H9 (cell line): ENCODE data around the gene ADAM22. TPM values are rescaled to one million over a fixed set of nuclear protein-coding genes. Genes with fewer than 3 reads are reported as not detected.

Source experiments
- DNase-seq: peaks from one replicate; pipeline ENCODE4 v3.0.0-alpha.2; 2017
- H2AFZ ChIP-seq: one replicate; pipeline ENCODE4 v1.6.1; 2013; ENCODE audit warnings: mild to moderate bottlenecking, low read length, control low read depth, moderate library complexity
- H2AK5ac ChIP-seq: 2 replicates; pipeline ENCODE4 v1.6.1; 2013; ENCODE audit warnings: low read length, control low read depth, mixed read lengths; ENCODE audit not compliant: insufficient read length
- H2BK120ac ChIP-seq: one replicate; pipeline ENCODE4 v1.6.1; 2013; ENCODE audit warnings: low read depth, mild to moderate bottlenecking, low read length, control low read depth, inconsistent platforms; ENCODE audit not compliant: poor library complexity, severe bottlenecking
- H2BK12ac ChIP-seq: 2 replicates; pipeline ENCODE4 v1.6.1; 2013; ENCODE audit warnings: low read length, control low read depth, mixed read lengths, low read depth; ENCODE audit not compliant: insufficient read length
- H2BK15ac ChIP-seq: 2 replicates; pipeline ENCODE4 v1.6.1; 2013; ENCODE audit warnings: low read depth, low read length, control low read depth
- H2BK20ac ChIP-seq: one replicate; pipeline ENCODE4 v1.6.1; 2013; ENCODE audit warnings: low read depth, mild to moderate bottlenecking, low read length, control low read depth, inconsistent platforms; ENCODE audit not compliant: poor library complexity, severe bottlenecking
- H2BK5ac ChIP-seq: 2 replicates; pipeline ENCODE4 v1.6.1; 2013; ENCODE audit warnings: low read length, control low read depth, mixed read lengths; ENCODE audit not compliant: insufficient read length
- H3K14ac ChIP-seq: 2 replicates; pipeline ENCODE4 v1.6.1; 2013; ENCODE audit warnings: low read length, control low read depth; ENCODE audit not compliant: insufficient read depth
- H3K18ac ChIP-seq: 2 replicates; pipeline ENCODE4 v1.6.1; 2013; ENCODE audit warnings: low read depth, mild to moderate bottlenecking, mixed read lengths, low read length, control low read depth; ENCODE audit not compliant: insufficient read length
- H3K23ac ChIP-seq: 2 replicates; pipeline ENCODE4 v1.6.1; 2013; ENCODE audit warnings: low read length, control low read depth, mixed read lengths, low read depth; ENCODE audit not compliant: insufficient read length
- H3K23me2 ChIP-seq: 2 replicates; pipeline ENCODE4 v1.6.1; 2013; ENCODE audit warnings: low read depth, mild to moderate bottlenecking, mixed read lengths, low read length, control low read depth; ENCODE audit not compliant: insufficient read length, poor library complexity, severe bottlenecking
- H3K27ac ChIP-seq: 2 replicates; pipeline ENCODE4 v1.5.1; 2013; ENCODE audit warnings: low read length, control low read depth, mixed read lengths, low read depth; ENCODE audit not compliant: insufficient read length
- H3K27me3 ChIP-seq: 2 replicates; pipeline ENCODE4 v1.6.1; 2013; ENCODE audit warnings: low read length, control low read depth, inconsistent platforms; ENCODE audit not compliant: insufficient read depth
- H3K4ac ChIP-seq: 2 replicates; pipeline ENCODE4 v1.6.1; 2013; ENCODE audit warnings: low read depth, mild to moderate bottlenecking, control low read depth, inconsistent platforms, low read length, moderate library complexity
- H3K4me1 ChIP-seq: 2 replicates; pipeline ENCODE4 v1.6.1; 2013; ENCODE audit warnings: low read length, control low read depth, inconsistent platforms; ENCODE audit not compliant: insufficient read depth
- H3K4me2 ChIP-seq: 2 replicates; pipeline ENCODE4 v1.6.1; 2013; ENCODE audit warnings: low read length, control low read depth, mixed read lengths; ENCODE audit not compliant: insufficient read length, insufficient read depth
- H3K56ac ChIP-seq: 2 replicates; pipeline ENCODE4 v1.6.1; 2013; ENCODE audit warnings: low read depth, mild to moderate bottlenecking, mixed read lengths, low read length, control low read depth; ENCODE audit not compliant: insufficient read length
- H3K79me1 ChIP-seq: 2 replicates; pipeline ENCODE4 v1.6.1; 2013; ENCODE audit warnings: low read depth, mild to moderate bottlenecking, moderate library complexity, low read length, control low read depth, inconsistent platforms; ENCODE audit not compliant: insufficient read depth, poor library complexity, severe bottlenecking
- H3K79me2 ChIP-seq: 2 replicates; pipeline ENCODE4 v1.6.1; 2013; ENCODE audit warnings: low read length, control low read depth, inconsistent platforms; ENCODE audit not compliant: insufficient read depth
- H3K9ac ChIP-seq: 2 replicates; pipeline ENCODE4 v1.6.1; 2013; ENCODE audit warnings: low read length, control low read depth, mixed read lengths; ENCODE audit not compliant: insufficient read length; ENCODE audit errors: extremely low read depth
- H3K9me3 ChIP-seq: one replicate; pipeline ENCODE4 v1.6.1; 2013; ENCODE audit warnings: low read depth, low read length, inconsistent platforms; ENCODE audit not compliant: control insufficient read depth
- H3T11ph ChIP-seq: one replicate; pipeline ENCODE4 v1.6.1; 2013; ENCODE audit warnings: mild to moderate bottlenecking, low read length, control low read depth, inconsistent platforms
- H4K20me1 ChIP-seq: one replicate; pipeline ENCODE4 v1.6.1; 2013; ENCODE audit not compliant: control insufficient read depth, insufficient read length, insufficient read depth
- H4K5ac ChIP-seq: 2 replicates; pipeline ENCODE4 v1.6.1; 2013; ENCODE audit warnings: low read depth, mild to moderate bottlenecking, mixed read lengths, low read length, control low read depth; ENCODE audit not compliant: insufficient read length
- H4K8ac ChIP-seq: replicated peaks from 2 replicates; pipeline ENCODE4 v1.6.1; 2013; ENCODE audit warnings: low read length, control low read depth, mixed read lengths, low read depth; ENCODE audit not compliant: insufficient read length
- H4K91ac ChIP-seq: 2 replicates; pipeline ENCODE4 v1.6.1; 2013; ENCODE audit warnings: low read depth, mild to moderate bottlenecking, moderate library complexity, mixed read lengths, low read length, control low read depth; ENCODE audit not compliant: insufficient read length
- H3K27ac Mint-ChIP-seq, 3 experiments: 2 replicates in 2 of 3; 3 replicates in 1 of 3; pipeline ENCODE4 v1.8.0; 2020 to 2021; ENCODE audit warnings: mixed read lengths in 3 of 3, mild to moderate bottlenecking in 1 of 3, moderate library complexity in 1 of 3
- H3K27me3 Mint-ChIP-seq: 2 replicates; pipeline ENCODE4 v1.8.0; 2021; ENCODE audit warnings: low read depth, mild to moderate bottlenecking, moderate library complexity, mixed read lengths
- H3K36me3 Mint-ChIP-seq, 3 experiments: 2 replicates in 2 of 3; 3 replicates in 1 of 3; pipeline ENCODE4 v1.8.0; 2020 to 2021; ENCODE audit warnings: low read depth in 3 of 3, mixed read lengths in 3 of 3; ENCODE audit not compliant: insufficient read depth in 1 of 3
- H3K4me1 Mint-ChIP-seq, 2 experiments: 2 replicates each; pipeline ENCODE4 v1.8.0; 2020; ENCODE audit warnings: mixed read lengths in 2 of 2
- H3K4me3 Mint-ChIP-seq, 2 experiments: 2 replicates in 1 of 2; 3 replicates in 1 of 2; pipeline ENCODE4 v1.8.0; 2020 to 2021; ENCODE audit warnings: mild to moderate bottlenecking in 2 of 2, mixed read lengths in 2 of 2, moderate library complexity in 1 of 2
- H3K9me3 Mint-ChIP-seq, 2 experiments: 2 replicates in 1 of 2; 3 replicates in 1 of 2; pipeline ENCODE4 v1.8.0; 2020; ENCODE audit warnings: mild to moderate bottlenecking in 2 of 2, mixed read lengths in 2 of 2, moderate library complexity in 1 of 2
- CTCF ChIP-seq: fragments of 200-600 bp; sonication (generic); conservative IDR thresholded peaks from 3 replicates; pipeline ENCODE4 v1.8.0; 2021; ENCODE audit warnings: antibody characterized with exemption, mild to moderate bottlenecking
- WGBS: extraction: QIAGEN DNeasy Blood & Tissue Kit; methylation state at CpG from one replicate; pipeline ENCODE4 v1.1.7; 2013; ENCODE audit warnings: missing lambda C conversion rate, low lambda C conversion rate, mixed read lengths; ENCODE audit not compliant: insufficient read length; ENCODE audit errors: extremely low coverage; 5-methylcytosine and 5-hydroxymethylcytosine counted together
- total RNA-seq: library from RNA; stranded (reverse); gene quantifications from 2 replicates; pipeline ENCODE4 v1.2.1, GENCODE V29; 2021

Gene ADAM22
- total RNA-seq, 1 experiment from 2014 or later, result 8.7 TPM

DNA sequence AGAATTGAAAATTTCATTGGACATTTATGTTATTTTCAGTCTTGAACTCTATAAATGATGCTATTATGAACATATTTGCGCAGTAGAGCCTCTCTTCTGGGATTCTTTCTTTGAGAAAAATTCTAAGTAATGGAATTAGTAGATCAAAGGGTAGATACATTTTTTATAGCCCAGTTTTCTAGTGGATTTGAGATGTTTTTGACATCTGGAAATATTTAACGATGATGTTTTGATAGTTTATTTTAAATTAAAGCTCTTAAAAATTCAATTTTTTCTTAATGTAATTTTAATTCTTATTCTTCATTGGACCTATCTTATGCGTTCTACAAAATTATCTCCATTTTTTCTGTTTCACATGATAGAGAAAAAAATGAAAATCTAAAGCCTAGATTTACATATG is 103.0 kb downstream of the ADAM22 start:
- TF ChIP-seq CTCF, result no peak

More for the DNA sequence above, 103.0 kb downstream of the ADAM22 start:
- peaks cover 10 to 11% (median 11%) of the 10 kb centered on the region in 3 experiments for H3K36me3 Mint-ChIP-seq
- no peak overlapping the region for H3K23ac ChIP-seq
- H4K8ac ChIP-seq, result no peak overlapping the region
- H3K79me1 ChIP-seq, result no peaks in the 10 kb centered on the region
- H3K27me3 ChIP-seq, result no peaks in the 10 kb centered on the region
- no peak overlapping the region for H3K18ac ChIP-seq
- no peaks in the 10 kb centered on the region for H3K23me2 ChIP-seq
- no peak overlapping the region for H2BK12ac ChIP-seq
- H2BK20ac ChIP-seq, result no peak overlapping the region
- H3T11ph ChIP-seq, result no peak overlapping the region
- H2AK5ac ChIP-seq, result no peak overlapping the region
- H3K27me3 Mint-ChIP-seq, result no peaks in the 10 kb centered on the region
- H3K9me3 ChIP-seq, result peaks cover under 1% of the 10 kb centered on the region
- H3K4me1 ChIP-seq, result no peaks in the 10 kb centered on the region
- no CpG with 5 or more reads among the region's 3 CpGs for WGBS
- H4K5ac ChIP-seq, result no peak overlapping the region
- no peak for DNase-seq
- no peak overlapping the region for H2BK120ac ChIP-seq
- no peak overlapping the region for H2AFZ ChIP-seq
- no peak overlapping the region for H3K56ac ChIP-seq
- no peak overlapping the region for H3K27ac Mint-ChIP-seq
- no peak overlapping the region for H2BK5ac ChIP-seq
- H3K4me1 Mint-ChIP-seq, result no peaks in the 10 kb centered on the region
- peaks cover 10 to 11% of the 10 kb centered on the region in 2 experiments for H3K9me3 Mint-ChIP-seq
- H3K4me3 Mint-ChIP-seq, result no peak overlapping the region
- H2BK15ac ChIP-seq, result no peak overlapping the region
- no peak overlapping the region for H3K14ac ChIP-seq
- no peak overlapping the region for H3K4me2 ChIP-seq
- H4K20me1 ChIP-seq, result no peaks in the 10 kb centered on the region
- no peak overlapping the region for H4K91ac ChIP-seq
- H3K4ac ChIP-seq, result no peak overlapping the region
- no peaks in the 10 kb centered on the region for H3K79me2 ChIP-seq
- H3K9ac ChIP-seq, result no peak overlapping the region
- H3K27ac ChIP-seq, result no peak overlapping the region
